ENCODE results near the gene CFAP20. TPM values are rescaled to one million over a fixed set of nuclear protein-coding genes. Genes with fewer than 3 reads are reported as not detected.

The CFAP20 gene
- polyA plus RNA-seq, 1 donor = 69.0 TPM

- DNase-seq = no peak
These were observed 58.6 kb downstream of the CFAP20 start for GRCh38 chr16:58070585-58070984.

Other genes with a start within 250 kb of the CFAP20 start
- gene CNGB1, start 158.3 kb downstream of the CFAP20 start, polyA plus RNA-seq (ENCODE audit: insufficient read length) = 0.02 TPM
- gene ZNF319, start 128.7 kb downstream of the CFAP20 start, polyA plus RNA-seq (ENCODE audit: insufficient read length) = 8.3 TPM
- 23.8 TPM for gene USB1, start 128.0 kb downstream of the CFAP20 start, polyA plus RNA-seq (ENCODE audit: insufficient read length)
- gene MMP15, start 103.6 kb downstream of the CFAP20 start, polyA plus RNA-seq (ENCODE audit: insufficient read length) = 12.1 TPM
- 80.1 TPM for gene CSNK2A2, start 68.7 kb upstream of the CFAP20 start, polyA plus RNA-seq (ENCODE audit: insufficient read length)
- gene PRSS54, start 165.6 kb upstream of the CFAP20 start, polyA plus RNA-seq (ENCODE audit: insufficient read length) = not detected